ENCODE data around the gene HNRNPA3. TPM values are rescaled to one million over a fixed set of nuclear protein-coding genes. Genes with fewer than 3 reads are reported as not detected.

The HNRNPA3 gene
- total and polyA plus RNA-seq, 2 of the 13 experiments (the other 11 are each of a cell fraction or from before 2014, with no cell fraction given): 73.3 to 97.7 TPM

GRCh38 chr2:177172034-177172880 is 40.3 kb upstream of the HNRNPA3 start:
- Histone ChIP-seq H3K9ac (ENCODE audit: insufficient read depth, low read depth, low read length) (no peak overlapping the region), H3K36me3 (replicated peaks in 1 of 2; ENCODE audit: control insufficient read depth in 1 of 2, insufficient read depth in 2 of 2, low read length in 2 of 2) (no peaks in the 10 kb centered on the region), H3K27ac (ENCODE audit: extremely low read length, insufficient read depth, low read length) (no peak overlapping the region), H3K4me1 (ENCODE audit: insufficient read depth, low read length) (peaks cover 93% of the 10 kb centered on the region), H4K20me1 (ENCODE audit: insufficient read depth, low read length) (no peaks in the 10 kb centered on the region), H3K27me3 (ENCODE audit: control insufficient read depth in 1 of 2, insufficient read depth in 2 of 2, low read length in 2 of 2) (no peaks in the 10 kb centered on the region), H3K4me2 (ENCODE audit: low read depth, low read length) (no peak overlapping the region), H3K4me3 (replicated peaks in 1 of 3; ENCODE audit: insufficient read depth in 1 of 3, low read depth in 2 of 3, low read length in 3 of 3) (no peak overlapping the region), H3K9me3 (ENCODE audit: low read length) (no peaks in the 10 kb centered on the region), H3K79me2 (ENCODE audit: insufficient read depth, low read length) (no peaks in the 10 kb centered on the region), H2AFZ (ENCODE audit: low read length) (no peak overlapping the region)
- POLR2A ChIA-PET: interaction anchor here (1.0 to 2.7 kb wide), 3 partner anchors 16 to 92 kb away, joined by 7 to 15 read pairs (median 15); partner anchors contain the start of genes HNRNPA3 and NFE2L2
- intact Hi-C loops (cut with micrococcal nuclease; ENCODE audit: unreplicated experiment): no loop called here
- in situ Hi-C loops (cut with HindIII; ENCODE audit: extremely low pct_ligation_motif_present, low pct_unique_long_range_greater_than_20kb): no loop called here
- no TSS peak for BruUV-seq (replicated peaks)
- FAIRE-seq (no peak), DNase-seq (ENCODE audit: low spot score) (peak; percentile 73), ATAC-seq (no peak)
- CTCF ChIA-PET (ENCODE audit: low intra/inter-chr PET ratio, low total read pairs): no interaction called here
- TF ChIP-seq MXD3 (CRISPR knock-in tag; IDR thresholded peaks at IDR 0.05) (no peak), PAWR (CRISPR knock-in tag; IDR thresholded peaks at IDR 0.05; ENCODE audit: borderline replicate concordance) (no peak), ATF7-NPFF (CRISPR knock-in tag; IDR thresholded peaks at IDR 0.05; ENCODE audit: low read depth) (no peak), ZBTB37 (CRISPR knock-in tag; IDR thresholded peaks at IDR 0.05) (0 out of 2 replicates have a peak, but pooled peaks have one; percentile 23), ATF7 (IDR thresholded peaks at IDR 0.05) (peak; percentile 72), ATF7 (CRISPR knock-in tag; IDR thresholded peaks at IDR 0.05) (no peak), TEAD3 (CRISPR knock-in tag; optimal IDR thresholded peaks at IDR 0.05; ENCODE audit: borderline replicate concordance) (peak; percentile 67), SCMH1 (CRISPR knock-in tag; IDR thresholded peaks at IDR 0.05; ENCODE audit: borderline replicate concordance) (no peak), ZNF354B (CRISPR knock-in tag; IDR thresholded peaks at IDR 0.05) (no peak), DR1 (CRISPR knock-in tag; IDR thresholded peaks at IDR 0.05) (no peak), ZNF264 (CRISPR knock-in tag; IDR thresholded peaks at IDR 0.05) (peak; percentile 82), ZNF12 (CRISPR knock-in tag; IDR thresholded peaks at IDR 0.05) (0 out of 2 replicates have a peak, but pooled peaks have one; percentile 64), REL (CRISPR knock-in tag; conservative IDR thresholded peaks at IDR 0.05) (no peak), SMC3 (IDR thresholded peaks at IDR 0.05; ENCODE audit: low read length) (no peak), CREB1 (IDR thresholded peaks at IDR 0.05) (peak; percentile 28; the same call in 1 of the 2 replicates), CREB1 (CRISPR knock-in tag; IDR thresholded peaks at IDR 0.05) (no peak), ZNF296 (CRISPR knock-in tag; conservative IDR thresholded peaks at IDR 0.05) (no peak), FOSL2 (CRISPR knock-in tag; IDR thresholded peaks at IDR 0.05) (peak; percentile 85), TFAP4 (IDR thresholded peaks at IDR 0.05; ENCODE audit: borderline replicate concordance, low read depth) (peak; percentile 59; the same call in 1 of the 2 replicates), ZMYM2 (CRISPR knock-in tag; IDR thresholded peaks at IDR 0.05) (0 out of 2 replicates have a peak, but pooled peaks have one; percentile 30), NFIB (CRISPR knock-in tag; IDR thresholded peaks at IDR 0.05; ENCODE audit: borderline replicate concordance) (no peak), CENPT (CRISPR knock-in tag; IDR thresholded peaks at IDR 0.05; ENCODE audit: low read depth) (no peak), MIXL1 (CRISPR knock-in tag; IDR thresholded peaks at IDR 0.05) (no peak), MEIS1 (CRISPR knock-in tag; IDR thresholded peaks at IDR 0.05; ENCODE audit: borderline replicate concordance) (no peak)

All from HepG2 (cell line).